Measurements from ENCODE around the gene ZNF19. TPM values are rescaled to one million over a fixed set of nuclear protein-coding genes. Genes with fewer than 3 reads are reported as not detected.

Gene ZNF19
- total RNA-seq, 1 experiment from 2014 or later, result 5.4 TPM

DNA sequence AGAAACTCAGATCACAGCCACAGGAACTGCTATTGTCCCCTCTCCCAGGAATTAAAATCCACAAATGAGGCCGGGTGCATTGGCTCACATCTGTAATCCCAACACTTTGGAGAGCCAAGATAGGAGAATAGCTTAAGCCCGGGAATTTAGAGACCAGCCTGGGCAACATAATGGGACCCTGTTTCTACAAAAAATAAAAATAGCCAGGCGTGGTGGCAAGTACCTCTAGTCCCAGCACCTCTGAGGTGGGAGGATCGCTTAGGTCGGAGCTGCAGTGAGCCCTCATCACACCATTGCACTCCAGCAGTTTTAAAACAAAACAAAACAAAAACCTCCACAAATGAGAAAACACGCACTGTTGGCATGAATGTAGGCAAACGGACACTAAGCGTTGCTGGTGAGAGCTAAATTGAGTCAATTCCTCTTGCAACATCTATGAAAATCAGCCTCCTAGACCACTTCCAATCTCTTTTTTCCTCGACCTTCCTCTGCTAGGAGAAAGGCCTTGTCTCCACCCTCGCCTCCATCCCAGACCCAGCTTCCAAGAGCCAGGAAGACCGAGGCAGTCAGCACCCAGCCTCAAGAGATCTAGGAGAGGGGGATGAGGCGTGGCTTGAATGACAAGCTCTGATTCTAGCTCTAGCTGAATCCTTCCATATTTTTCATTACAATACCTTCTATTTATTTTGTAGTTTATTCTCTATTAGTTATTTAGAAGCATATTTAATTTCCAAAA is 62.1 kb downstream of the ZNF19 start:
- no peaks in the 10 kb centered on the region for H3K27me3 ChIP-seq (ENCODE audit: insufficient read depth, low read length)
- no peak for DNase-seq (ENCODE audit: low read depth, low spot score)
- no peaks in the 10 kb centered on the region for H4K20me1 ChIP-seq (ENCODE audit: insufficient read depth)
- H3K9me2 ChIP-seq (ENCODE audit: insufficient read depth), result no peaks in the 10 kb centered on the region
- peaks cover 4 to 14% of the 10 kb centered on the region in 2 experiments; a peak in 3 of 4 replicates for H3K4me1 ChIP-seq (ENCODE audit: control insufficient read depth in 1 of 2, insufficient read depth in 2 of 2, low read length in 2 of 2)
- ChIA-PET RAD21 (ENCODE audit: low non-redundant PET in 1 of 2, low total read pairs in 2 of 2, uncharacterized antibody in 2 of 2, unreplicated experiment in 2 of 2) (interaction anchor here (0.6 to 1.7 kb wide), 3 partner anchors 10 to 14 kb away, joined by 3 to 6 read pairs (median 5); no protein-coding TSS in a partner anchor), CTCF (interaction anchor here (1.1 to 2.4 kb wide), 3 partner anchors 14 to 184 kb away, joined by 4 to 8 read pairs (median 7); no protein-coding TSS in a partner anchor), POLR2A (interaction anchor here (1.0 to 1.8 kb wide), 2 partner anchors 35 to 184 kb away, joined by 3 read pairs; partner anchors contain the start of gene ZNF23)
- TSS peak; percentile 100 for BruUV-seq (replicated peaks)
- peak overlapping the region; percentile 88 for H2AFZ ChIP-seq (ENCODE audit: low read depth, low read length, poor library complexity, severe bottlenecking)
- intact Hi-C loops (cut with micrococcal nuclease), result no loop called here
- peak overlapping the region; percentile 46 for H3K27ac ChIP-seq (ENCODE audit: low read depth, low read length)
- H3K36me3 ChIP-seq (ENCODE audit: control insufficient read depth in 1 of 2, insufficient read depth in 2 of 2, low read length in 2 of 2), result no peaks in the 10 kb centered on the region
- H3K4me2 ChIP-seq (ENCODE audit: low read length), result peak overlapping the region; percentile 67
- H3K4me3 ChIP-seq (replicated peaks in 1 of 2; ENCODE audit: low read depth in 1 of 2, low read length in 2 of 2), result peak overlapping the region; percentile 3 to 38; a peak in 2 of 4 replicates
- ATAC-seq, result no peak
- peak overlapping the region; percentile 13; the same call in 1 of the 2 replicates for H3K9ac ChIP-seq (ENCODE audit: low read length)
- TF ChIP-seq CEBPB (IDR thresholded peaks at IDR 0.05; ENCODE audit: low read depth) (0 out of 2 replicates have a peak, but pooled peaks have one; percentile 18), ATF3 (IDR thresholded peaks at IDR 0.05) (no peak), EGR1 (IDR thresholded peaks at IDR 0.05; ENCODE audit: low read depth) (no peak)
- TF ChIP-seq, protein P1, sequence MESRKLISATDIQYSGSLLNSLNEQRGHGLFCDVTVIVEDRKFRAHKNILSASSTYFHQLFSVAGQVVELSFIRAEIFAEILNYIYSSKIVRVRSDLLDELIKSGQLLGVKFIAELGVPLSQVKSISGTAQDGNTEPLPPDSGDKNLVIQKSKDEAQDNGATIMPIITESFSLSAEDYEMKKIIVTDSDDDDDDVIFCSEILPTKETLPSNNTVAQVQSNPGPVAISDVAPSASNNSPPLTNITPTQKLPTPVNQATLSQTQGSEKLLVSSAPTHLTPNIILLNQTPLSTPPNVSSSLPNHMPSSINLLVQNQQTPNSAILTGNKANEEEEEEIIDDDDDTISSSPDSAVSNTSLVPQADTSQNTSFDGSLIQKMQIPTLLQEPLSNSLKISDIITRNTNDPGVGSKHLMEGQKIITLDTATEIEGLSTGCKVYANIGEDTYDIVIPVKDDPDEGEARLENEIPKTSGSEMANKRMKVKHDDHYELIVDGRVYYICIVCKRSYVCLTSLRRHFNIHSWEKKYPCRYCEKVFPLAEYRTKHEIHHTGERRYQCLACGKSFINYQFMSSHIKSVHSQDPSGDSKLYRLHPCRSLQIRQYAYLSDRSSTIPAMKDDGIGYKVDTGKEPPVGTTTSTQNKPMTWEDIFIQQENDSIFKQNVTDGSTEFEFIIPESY (IDR thresholded peaks at IDR 0.05; ENCODE audit: extremely low read depth, insufficient replicate concordance, low read length), result no peak
- no peaks in the 10 kb centered on the region for H3K79me2 ChIP-seq (ENCODE audit: insufficient read depth, low read length)
- H3K9me3 ChIP-seq (ENCODE audit: control insufficient read depth in 1 of 2, insufficient read depth in 1 of 2, low read depth in 1 of 2, low read length in 2 of 2), result peaks cover 0 to 7% of the 10 kb centered on the region in 2 experiments; a peak in 1 of 4 replicates
